ENCODE measurements around the gene INO80E.

INO80E gene

DNA sequence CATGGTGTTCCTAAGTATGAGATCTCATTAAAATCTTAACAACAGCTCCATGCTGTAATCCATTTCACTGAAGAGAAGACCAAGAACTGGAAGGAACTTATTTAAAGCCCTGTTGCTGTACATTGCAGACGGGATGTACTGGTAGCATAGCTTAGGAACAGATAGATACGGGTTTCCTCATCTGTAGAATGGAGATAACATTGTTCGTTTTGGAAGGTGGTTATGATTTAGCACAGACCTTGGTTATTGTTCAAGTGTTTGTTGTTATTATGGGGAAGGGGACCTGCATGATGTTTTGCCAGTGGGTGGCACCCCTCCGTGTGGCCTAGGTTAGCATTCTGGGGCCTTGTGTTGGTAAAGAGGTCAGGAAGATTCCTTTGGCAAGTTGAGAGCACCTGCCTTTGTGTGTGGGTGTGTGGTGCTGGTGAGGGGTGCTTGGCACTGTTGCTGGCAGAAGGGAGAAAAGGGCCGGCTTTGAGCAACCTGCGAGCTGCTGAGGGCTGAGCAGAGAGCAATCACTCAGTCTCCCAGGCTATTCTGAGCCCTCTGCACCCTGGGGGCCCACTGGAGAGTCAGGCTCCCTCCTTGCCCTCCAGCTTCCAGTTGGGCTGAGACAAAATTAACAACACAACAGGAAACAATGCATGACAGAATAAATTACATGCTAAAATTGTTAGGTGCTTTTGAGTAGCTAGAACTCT is 20.1 kb upstream of the INO80E start:
- no peak for DNase-seq

GRCh38 chr16:29977063-29977825 is 18.8 kb upstream of the INO80E start:
- no peak for DNase-seq

DNA sequence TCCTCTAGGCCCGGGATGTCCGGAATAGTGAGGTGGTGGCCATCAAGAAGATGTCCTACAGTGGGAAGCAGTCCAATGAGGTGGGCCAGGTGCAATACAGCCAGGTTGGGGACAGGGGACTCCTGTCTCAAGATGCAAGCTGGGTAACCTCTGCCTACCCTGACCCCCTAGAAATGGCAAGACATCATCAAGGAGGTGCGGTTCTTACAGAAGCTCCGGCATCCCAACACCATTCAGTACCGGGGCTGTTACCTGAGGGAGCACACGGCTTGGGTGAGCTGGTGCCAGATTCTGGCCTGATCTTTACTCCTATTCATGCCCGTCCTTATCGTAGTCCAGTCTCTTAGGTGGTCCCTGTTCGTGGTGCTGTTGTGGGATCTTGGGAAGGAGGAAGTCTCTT is 18.0 kb upstream of the INO80E start:
- no peak for DNase-seq

DNA sequence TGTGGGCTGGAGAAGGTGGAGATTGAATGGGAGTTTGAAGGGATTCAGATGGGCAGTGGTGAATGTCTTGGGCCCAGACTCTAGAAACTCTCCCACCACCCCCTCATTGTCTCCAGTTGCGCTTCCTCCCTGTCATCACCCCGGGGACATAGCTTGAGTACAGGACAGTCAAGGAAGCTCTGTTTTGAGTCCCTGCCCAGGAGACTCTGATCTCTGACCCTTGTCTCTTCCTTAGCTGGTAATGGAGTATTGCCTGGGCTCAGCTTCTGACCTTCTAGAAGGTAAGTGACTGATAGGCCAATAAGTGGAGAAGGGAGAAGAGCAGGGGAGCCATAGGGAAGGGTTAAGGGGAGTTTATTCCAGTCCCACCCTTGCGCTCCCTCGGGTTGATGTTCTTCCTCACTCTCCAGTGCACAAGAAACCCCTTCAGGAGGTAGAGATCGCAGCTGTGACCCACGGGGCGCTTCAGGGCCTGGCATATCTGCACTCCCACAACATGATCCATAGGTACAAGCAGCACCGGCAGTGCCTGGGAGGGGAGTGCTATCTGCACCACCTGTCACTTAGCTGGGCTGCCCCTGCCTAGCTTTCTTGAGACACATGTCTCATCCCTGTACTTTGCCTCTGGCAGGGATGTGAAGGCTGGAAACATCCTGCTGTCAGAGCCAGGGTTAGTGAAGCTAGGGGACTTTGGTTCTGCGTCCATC is 17.3 kb upstream of the INO80E start:
- no peak for DNase-seq

- DNase-seq, result no peak
These were observed 13.3 kb upstream of the INO80E start for GRCh38 chr16:29982560-29983419.

DNA sequence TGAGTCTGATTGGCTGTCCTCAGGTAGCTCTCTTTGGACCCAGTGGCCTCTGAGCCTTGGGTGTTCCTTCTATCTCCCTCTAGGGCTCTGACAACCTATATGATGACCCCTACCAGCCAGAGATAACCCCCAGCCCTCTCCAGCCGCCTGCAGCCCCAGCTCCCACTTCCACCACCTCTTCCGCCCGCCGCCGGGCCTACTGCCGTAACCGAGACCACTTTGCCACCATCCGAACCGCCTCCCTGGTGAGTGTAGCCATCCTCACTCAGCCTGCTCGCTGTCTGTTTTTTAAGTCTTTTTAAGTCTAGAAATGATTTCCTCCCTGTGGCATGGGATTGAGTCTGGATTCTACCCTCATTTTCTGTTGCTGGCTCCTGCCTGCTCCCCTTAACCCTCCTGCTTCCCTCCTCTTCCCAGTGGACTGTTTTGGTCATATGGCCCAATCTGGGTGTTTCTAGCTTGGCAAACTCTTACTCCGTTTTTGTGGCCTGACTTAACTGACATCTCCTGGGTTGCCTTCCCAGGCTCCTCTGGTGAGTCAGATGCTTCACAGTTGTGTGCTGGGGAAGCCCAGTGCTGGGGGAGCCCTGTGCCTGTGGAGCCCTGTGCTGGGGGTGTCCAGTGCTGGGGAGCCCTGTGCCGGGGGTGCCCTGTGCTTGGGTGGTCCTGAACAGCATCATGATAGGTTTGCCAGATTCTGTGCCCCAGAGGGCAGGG is 12.5 kb upstream of the INO80E start:
- no peak for DNase-seq

DNA sequence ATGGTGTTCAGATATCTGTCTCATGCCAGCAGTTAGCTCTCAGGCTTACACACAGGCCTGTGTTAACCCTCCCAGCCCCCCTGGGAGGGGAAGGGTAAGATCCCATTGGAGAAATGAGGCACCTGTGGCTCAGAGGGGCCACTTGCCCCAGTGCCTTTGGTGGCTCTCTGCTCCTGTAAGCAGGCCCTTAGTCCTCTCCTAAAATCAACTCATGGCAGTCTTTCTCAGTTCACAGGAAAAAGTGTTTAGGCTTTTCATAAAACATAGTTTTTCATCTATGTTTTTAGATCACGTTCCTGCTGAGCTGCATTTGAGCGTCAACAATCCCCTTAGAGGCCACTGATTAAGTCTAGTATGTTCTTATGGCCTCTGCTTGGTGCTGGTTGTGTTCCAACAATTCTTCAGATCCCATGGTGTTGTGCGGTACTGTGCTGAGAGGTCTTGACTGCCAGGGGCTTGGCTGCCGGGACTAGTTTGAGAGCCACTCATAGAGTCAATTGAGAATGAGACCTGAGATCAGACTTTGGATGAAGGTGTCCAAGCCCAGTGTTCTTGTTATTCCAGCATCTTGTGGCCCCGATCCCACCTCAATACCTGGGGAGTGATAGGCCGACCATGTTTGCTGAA is 11.8 kb upstream of the INO80E start:
- DNase-seq, result no peak

GRCh38 chr16:29984764-29985147 is 11.3 kb upstream of the INO80E start:
- DNase-seq, result no peak

DNA sequence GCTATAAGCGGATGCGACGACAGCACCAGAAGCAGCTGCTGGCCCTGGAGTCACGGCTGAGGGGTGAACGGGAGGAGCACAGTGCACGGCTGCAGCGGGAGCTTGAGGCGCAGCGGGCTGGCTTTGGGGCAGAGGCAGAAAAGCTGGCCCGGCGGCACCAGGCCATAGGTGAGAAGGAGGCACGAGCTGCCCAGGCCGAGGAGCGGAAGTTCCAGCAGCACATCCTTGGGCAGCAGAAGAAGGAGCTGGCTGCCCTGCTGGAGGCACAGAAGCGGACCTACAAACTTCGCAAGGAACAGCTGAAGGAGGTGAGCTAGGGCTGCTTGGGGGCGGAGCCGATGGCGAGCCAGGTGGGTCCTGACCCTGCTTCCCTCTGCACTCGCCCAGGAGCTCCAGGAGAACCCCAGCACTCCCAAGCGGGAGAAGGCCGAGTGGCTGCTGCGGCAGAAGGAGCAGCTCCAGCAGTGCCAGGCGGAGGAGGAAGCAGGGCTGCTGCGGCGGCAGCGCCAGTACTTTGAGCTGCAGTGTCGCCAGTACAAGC is 10.7 kb upstream of the INO80E start:
- no peak for DNase-seq

DNA sequence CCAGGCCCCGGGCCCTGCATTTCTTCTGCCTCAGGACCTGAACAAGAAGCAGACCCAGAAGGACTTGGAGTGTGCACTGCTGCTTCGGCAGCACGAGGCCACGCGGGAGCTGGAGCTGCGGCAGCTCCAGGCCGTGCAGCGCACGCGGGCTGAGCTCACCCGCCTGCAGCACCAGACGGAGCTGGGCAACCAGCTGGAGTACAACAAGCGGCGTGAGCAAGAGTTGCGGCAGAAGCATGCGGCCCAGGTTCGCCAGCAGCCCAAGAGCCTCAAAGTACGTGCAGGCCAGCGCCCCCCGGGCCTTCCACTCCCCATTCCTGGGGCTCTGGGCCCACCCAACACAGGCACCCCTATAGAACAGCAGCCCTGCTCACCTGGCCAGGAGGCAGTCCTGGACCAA is 9.8 kb upstream of the INO80E start:
- no peak for DNase-seq

DNA sequence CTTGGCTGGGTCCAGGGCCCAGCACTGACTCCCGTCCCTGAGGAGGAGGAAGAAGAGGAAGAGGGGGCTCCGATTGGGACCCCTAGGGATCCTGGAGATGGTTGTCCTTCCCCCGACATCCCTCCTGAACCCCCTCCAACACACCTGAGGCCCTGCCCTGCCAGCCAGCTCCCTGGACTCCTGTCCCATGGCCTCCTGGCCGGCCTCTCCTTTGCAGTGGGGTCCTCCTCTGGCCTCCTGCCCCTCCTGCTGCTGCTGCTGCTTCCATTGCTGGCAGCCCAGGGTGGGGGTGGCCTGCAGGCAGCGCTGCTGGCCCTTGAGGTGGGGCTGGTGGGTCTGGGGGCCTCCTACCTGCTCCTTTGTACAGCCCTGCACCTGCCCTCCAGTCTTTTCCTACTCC is 9.1 kb upstream of the INO80E start:
- DNase-seq, result no peak

- DNase-seq, result no peak
These were observed 8.5 kb upstream of the INO80E start for GRCh38 chr16:29987371-29988085.

- no peak for DNase-seq
These were observed 7.5 kb upstream of the INO80E start for GRCh38 chr16:29988346-29989075.

- DNase-seq, result no peak
These were observed 6.8 kb upstream of the INO80E start for GRCh38 chr16:29989111-29989858.

- DNase-seq, result no peak
These were observed 6.0 kb upstream of the INO80E start for GRCh38 chr16:29990034-29990433.

DNA sequence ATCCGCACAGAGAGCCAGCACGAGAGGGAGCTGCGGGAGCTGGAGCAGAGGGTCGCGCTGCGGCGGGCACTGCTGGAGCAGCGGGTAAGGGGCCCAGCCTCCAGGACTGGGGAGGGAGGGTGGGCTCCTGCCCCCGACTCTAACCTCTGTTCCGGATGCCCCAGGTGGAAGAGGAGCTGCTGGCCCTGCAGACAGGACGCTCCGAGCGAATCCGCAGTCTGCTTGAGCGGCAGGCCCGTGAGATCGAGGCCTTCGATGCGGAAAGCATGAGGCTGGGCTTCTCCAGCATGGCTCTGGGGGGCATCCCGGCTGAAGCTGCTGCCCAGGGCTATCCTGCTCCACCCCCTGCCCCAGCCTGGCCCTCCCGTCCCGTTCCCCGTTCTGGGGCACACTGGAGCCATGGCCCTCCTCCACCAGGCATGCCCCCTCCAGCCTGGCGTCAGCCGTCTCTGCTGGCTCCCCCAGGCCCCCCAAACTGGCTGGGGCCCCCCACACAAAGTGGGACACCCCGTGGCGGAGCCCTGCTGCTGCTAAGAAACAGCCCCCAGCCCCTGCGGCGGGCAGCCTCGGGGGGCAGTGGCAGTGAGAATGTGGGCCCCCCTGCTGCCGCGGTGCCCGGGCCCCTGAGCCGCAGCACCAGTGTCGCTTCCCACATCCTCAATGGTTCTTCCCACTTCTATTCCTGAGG is 5.0 kb upstream of the INO80E start:
- DNase-seq, result no peak

- DNase-seq, result no peak
These were observed 4.5 kb upstream of the INO80E start for GRCh38 chr16:29991571-29991904.

- DNase-seq, result no peak
These were observed 3.6 kb upstream of the INO80E start for GRCh38 chr16:29992344-29992967.
